ENCODE measurements around the gene RESF1. TPM values are rescaled to one million over a fixed set of nuclear protein-coding genes. Genes with fewer than 3 reads are reported as not detected.

RESF1 gene
- total RNA-seq, 4 donors from 2014 or later, result 62.4 to 145 (median 71.0) TPM

GRCh38 chr12:31950492-31950891 is 8.7 kb upstream of the RESF1 start:
- TF ChIP-seq CTCF (IDR thresholded peaks at IDR 0.05), result no peak
- ATAC-seq (ENCODE audit: low FRiP score), result no peak
- DNase-seq (ENCODE audit: low spot score), result no peak

- DNase-seq (ENCODE audit: low spot score), result no peak
- TF ChIP-seq CTCF (IDR thresholded peaks at IDR 0.05), result no peak
- no peak for ATAC-seq (ENCODE audit: low FRiP score)
These were observed 8.2 kb upstream of the RESF1 start for GRCh38 chr12:31951008-31951407.

GRCh38 chr12:31951939-31952338 is 7.3 kb upstream of the RESF1 start:
- no peak for TF ChIP-seq CTCF (IDR thresholded peaks at IDR 0.05)
- DNase-seq (ENCODE audit: low spot score) (no peak), ATAC-seq (ENCODE audit: low FRiP score) (no peak)

GRCh38 chr12:31952418-31952817 is 6.8 kb upstream of the RESF1 start:
- ATAC-seq (ENCODE audit: low FRiP score) (no peak), DNase-seq (ENCODE audit: low spot score) (no peak)
- no peak for TF ChIP-seq CTCF (IDR thresholded peaks at IDR 0.05)

GRCh38 chr12:31954925-31955858 is 4.0 kb upstream of the RESF1 start:
- DNase-seq (ENCODE audit: low spot score) (no peak), ATAC-seq (ENCODE audit: low FRiP score) (no peak)
- TF ChIP-seq CTCF (IDR thresholded peaks at IDR 0.05), result no peak

- TF ChIP-seq CTCF (IDR thresholded peaks at IDR 0.05), result no peak
- ATAC-seq (ENCODE audit: low FRiP score) (peak; percentile 29), DNase-seq (ENCODE audit: low spot score) (no peak)
These were observed 550 bp upstream of the RESF1 start for GRCh38 chr12:31958569-31959160.
